GM18868 (cell line): ENCODE measurements around the gene MOG.
"Not testable (repeated sequence)": the region's sequence is repeated elsewhere in the genome, so short reads cannot be mapped to it uniquely, and the experiment has no call there.

Source experiments
- ATAC-seq: cut with Tn5 transposase; IDR thresholded peaks from one replicate; pipeline ENCODE4 v1.9.1; 2021; ENCODE audit warnings: mild to moderate bottlenecking, moderate library complexity; ENCODE audit not compliant: unreplicated experiment

Gene MOG

DNA sequence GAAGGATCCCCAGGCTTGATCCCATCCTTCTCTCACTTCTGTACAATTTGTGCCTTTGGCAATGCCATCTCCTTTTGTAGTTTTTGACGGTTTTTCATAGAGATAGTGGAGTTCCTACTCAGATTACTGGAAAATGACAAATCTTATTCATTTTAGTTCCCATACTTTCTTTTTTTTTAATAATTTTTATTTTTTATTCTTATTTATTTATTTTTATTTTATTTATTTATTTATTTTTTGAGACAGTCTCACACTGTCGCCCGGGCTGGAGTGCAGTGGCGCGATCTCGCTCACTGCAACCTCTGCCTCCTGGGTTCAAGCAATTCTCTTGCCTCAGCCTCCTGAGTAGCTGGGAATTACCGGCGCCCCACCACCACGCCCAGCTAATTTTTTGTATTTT is 19.6 kb upstream of the MOG start:
- ATAC-seq: no peak

DNA sequence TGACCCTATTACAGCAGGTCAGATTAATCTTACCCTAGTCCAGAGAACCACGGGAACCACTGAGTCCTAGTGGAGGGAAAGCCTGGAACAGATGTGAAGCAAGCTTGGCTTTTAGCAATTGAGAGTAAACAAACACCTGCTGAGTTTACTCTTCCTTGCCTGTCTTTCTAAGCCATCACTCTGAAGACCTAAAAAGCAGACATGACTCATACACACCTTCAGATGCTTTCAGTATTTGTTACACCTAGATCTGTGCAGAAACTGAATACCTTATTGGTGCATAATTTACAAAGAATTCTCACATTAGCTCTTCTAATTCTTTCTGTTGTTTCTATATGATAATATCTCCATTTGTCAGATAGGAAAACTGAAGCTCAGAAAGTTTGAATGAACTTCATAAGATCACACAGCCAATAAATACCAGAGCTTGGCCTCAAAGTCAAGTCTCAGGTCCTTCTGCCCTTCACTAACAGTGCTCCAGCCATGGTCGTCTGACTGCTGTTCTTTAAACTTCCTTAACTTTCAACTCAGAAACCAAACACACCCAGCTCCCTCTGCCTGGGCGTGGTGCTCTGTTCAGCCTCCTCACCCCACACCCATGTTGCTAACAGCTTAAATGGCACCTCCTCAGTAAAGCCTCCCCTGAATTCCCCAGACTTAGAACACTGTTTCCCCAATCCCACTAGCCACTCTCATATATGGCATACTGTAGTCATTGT is 15.3 kb upstream of the MOG start:
- ATAC-seq: no peak

DNA sequence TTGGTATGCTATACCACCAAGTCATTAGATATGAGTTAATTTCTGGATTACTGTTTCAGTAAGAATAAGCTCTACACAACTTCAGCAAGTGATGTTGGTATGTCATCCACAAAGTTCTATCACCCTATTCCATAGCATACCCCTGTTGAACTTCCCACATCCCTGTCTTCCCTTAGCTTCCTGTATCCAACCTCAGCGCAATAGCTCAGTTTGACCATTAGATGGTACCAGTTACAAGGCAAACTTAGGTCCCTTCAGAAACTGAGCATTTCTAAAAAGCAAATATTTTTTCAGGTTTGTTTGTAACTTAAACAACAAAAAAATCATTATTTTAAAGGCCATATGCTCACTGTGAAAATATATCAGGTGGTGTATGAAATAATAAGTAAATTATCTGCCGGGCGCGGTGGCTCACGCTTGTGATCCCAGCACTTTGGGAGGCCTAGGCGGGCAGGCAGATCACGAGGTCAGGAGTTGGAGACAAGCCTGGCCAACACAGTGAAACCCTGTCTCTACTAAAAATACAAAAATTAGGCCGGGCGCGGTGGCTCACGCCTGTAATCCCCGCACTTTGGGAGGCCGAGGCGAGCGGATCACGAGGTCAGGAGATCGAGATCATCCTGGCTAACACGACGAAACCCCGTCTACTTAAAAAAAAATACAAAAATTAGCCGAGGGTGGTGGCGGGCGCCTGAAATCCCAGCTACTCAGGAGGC is 8.8 kb upstream of the MOG start:
- no peak for ATAC-seq

DNA sequence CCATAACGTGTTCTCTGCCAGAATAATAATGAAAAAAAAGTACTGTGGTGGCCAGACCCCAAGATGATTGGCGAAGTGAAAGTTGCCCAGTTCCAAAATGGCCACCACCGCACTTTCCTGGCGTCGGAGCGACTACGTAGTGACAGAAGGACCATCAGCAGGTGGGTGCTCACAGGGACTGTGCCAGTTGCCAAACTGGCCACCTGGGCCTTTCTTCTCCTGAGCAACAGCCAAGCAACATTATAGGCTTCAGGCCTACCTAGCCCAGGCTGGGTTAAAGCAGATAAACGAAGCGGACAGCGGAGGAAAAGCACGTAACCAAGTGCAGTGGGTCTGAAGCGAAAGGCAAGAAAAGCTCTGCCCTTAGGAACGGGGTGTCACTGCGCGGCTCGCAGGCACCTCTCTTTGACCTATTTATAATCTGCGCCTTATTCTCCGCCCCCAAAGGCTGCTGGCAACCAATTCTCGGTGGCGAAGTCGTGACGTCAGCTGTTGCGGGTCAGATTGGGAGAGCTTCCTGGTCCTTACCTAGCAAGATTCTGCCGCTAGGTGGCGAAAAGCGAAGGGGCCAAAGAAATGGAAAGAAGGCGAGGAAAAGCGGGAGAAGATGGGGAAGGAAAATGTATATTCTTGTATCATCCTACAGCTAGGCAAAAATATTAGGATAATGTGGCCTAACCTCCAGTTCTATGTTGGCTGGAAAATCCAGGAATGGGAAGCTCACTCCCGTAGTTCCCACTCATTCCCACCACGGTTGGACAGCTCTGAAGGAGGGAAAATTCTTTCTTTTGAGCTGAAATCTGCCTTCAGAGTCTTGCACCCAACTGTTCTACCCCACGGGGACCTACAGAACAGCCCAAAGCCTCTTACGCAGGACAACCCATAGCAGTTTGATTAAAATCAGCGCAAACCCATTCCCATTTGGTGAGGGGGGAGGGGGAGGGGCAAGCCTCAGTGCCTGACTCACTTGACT is 6.9 kb upstream of the MOG start:
- ATAC-seq: peak; percentile 96

DNA sequence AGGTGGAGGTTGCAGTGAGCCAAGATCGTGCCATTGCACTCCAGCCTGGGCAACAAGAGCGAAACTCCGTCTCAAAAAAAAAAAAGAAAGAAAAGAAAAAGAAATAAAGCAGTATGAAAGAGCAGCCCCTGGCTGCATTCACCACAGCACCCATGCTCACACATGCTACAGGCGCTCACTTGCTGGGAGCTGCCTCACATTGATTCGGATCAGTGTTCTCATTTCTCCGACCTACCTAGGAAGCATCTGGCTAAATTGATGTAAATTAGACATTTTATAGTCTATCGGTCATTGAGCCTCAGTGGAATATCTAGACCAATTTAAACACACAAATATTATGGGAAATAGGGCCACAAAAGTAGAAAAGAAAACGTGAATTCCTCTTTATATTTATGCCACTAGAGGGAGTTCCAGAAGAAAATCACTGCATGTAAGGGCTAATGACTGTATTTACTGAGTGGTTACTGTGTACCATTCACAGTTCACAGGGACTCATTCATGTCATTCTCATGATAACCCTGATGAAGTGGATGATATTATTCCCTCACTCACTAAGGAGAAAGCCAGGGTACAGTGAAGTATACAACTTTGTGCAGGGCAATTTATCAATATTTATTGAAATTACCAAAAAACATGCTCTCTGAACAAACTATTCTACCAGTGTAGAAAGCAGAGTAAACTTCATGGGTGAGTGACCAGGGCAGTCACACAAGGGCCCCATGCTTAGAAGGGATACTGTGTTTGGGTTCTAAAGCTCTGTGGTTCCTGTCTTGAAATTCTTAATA is 5.3 kb upstream of the MOG start:
- ATAC-seq: no peak

DNA sequence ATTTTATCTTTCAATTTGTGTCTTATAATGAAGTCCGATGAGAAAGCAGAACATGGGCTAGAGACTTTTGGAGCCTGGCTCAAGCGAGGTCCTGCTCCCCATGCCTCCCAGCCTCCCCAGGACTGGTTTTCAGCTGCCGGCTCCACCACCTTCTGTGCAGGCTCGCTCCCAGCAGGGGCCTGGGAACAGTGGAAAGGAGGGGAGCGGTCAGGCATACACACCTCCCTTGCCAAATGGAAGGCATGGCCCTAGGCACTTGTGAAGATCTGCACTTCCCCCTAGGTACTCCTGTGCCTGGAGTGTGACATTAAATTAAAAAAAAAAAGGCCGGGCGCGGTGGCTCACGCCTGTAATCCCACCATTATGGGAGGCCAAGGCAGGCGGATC is 4.7 kb upstream of the MOG start:
- ATAC-seq: no peak

DNA sequence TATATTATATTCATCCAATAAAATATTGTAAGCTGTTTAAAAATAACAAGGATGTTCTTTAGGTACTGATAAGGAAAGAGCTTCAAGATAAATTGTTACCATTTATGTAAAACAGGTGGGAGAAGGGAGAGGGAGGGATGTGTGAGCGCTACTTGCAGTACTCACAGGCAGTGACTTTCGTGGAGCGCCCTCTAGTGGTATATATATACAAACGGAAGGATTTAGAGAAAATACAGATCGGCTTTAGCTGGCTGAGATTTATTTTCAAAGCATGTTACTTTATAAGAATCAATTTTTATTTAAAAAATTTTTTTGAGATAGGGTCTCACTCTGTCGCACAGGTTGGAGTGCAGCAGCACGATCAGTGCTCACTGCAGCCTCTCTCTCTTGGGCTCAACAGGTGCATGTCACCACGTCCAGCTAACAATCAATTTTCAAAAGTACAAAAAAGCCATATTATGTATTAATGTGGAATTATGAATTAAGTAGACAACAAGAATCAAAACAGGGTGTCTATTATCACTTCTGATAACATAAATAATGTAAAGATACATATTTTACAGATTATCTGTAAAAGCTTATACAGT is 3.3 kb upstream of the MOG start:
- ATAC-seq: no peak

DNA sequence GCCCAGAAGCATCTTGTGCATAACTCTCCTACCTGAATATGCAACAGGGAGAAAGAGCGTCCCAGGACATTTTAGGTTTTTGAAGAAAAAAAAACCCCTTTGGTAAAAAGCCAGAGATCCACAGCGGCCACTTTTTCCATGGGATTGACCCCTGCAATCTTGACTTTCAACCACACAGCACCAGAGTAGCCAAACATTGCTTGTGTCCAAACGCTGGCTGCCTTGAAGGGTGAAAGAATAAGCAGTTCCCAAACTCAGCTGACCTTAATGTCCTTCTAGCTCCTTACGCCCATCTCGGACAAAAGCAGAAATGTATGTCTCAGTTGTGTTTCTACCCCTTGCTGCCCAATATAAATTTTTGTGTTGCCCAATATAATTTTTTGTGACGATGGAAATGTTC is 1.2 kb upstream of the MOG start:
- ATAC-seq: no peak

DNA sequence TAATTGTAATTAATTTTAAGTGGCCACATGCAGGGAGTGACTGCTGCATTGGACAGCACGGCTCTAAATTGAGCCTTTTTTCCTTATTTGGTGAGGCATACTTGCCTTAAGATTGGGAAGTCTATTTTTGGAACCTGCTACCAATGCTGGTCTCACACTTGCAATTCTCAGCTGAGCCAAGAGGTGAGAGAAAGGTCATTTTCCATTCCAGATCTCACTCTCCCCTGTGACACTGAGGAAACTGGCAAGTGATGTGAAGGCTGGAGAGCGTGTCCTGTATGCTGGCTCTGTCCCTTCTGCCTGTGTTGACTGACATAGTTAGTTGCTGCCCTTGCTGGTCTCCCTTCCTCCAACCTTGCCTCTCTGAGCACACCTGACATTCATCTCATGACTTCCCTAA is 735 bp upstream of the MOG start:
- no peak for ATAC-seq

DNA sequence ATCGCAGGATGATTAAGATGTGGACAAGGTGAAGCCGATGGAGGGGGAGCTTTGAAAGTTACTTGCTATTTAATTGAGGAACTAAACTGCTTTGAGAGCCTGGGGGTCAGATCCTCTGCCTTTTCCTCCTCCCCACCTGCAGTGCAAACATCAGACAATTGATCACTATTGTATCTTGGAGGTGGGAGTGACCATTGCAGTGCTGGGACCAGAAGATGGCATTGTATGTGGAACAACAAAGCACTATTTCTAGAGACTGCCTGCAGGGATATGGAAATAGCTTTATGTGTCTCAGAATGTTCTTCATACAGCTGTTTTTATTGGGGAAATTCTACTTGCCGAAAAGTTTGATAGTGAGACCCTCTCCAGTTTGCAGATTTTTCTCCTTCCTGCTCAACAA is 4.2 kb downstream of the MOG start:
- ATAC-seq: no peak

DNA sequence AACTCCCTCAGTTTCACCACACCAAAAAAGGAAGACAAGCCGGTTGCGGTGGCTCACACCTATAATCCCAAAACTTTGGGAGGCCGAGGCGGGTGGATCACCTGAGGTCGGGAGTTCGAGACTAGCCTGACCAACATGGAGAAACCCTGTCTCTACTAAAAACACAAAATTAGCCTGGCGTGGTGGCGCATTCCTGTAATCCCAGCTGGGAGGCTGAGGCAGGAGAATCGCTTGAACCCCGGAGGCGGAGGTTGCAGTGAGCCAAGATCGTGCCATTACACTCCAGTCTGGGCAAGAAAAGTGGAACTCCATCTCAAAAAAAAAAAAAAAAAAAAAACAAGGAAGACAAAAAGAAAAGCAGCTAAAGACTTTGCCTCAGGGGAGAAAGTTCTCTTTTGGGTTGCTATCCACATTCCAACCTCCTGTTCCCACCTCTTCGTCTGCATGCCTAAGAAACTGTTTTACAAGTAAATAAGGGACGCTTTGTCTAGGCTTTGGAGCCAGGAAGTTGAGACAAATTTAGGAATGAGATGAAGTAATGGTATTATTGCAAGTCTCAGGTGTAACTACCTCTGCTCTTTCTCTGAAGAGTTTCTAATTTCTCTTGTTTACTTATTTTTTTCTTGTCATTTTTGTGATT is 4.7 kb downstream of the MOG start:
- not testable (repeated sequence) for ATAC-seq

DNA sequence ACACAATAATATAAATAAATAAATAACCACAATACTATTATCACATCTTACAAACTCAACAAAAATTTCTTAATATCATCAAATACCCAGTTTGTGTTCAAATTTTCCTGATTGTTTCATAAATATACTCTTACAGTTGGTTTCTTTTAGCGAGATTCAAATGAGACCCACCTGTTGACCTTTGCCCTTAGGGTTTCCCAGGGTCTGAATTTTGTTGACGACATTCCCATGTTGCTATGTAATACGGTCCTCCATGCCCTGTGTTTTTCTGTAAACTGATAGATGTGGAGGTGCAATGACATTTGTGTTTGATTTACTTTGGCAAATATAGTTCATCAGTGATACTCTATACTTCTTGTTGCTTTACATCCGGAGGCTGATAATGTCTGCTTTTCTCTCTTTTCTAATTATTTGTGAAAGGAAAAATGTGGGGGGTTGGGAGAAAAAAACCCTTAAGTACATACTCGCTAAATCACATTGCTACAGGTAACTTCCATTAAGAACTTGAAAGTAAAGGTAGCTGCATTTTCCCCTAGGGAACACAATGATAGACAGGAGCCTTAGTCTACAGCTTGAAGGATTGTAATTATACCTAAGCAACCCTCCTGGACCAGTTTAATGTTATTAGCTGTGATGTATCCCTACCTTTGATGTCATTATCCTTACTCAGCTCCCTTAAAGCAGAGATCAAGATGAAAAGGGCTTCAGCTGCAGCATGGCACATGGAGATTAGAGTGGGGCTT is 6.6 kb downstream of the MOG start:
- no peak for ATAC-seq

DNA sequence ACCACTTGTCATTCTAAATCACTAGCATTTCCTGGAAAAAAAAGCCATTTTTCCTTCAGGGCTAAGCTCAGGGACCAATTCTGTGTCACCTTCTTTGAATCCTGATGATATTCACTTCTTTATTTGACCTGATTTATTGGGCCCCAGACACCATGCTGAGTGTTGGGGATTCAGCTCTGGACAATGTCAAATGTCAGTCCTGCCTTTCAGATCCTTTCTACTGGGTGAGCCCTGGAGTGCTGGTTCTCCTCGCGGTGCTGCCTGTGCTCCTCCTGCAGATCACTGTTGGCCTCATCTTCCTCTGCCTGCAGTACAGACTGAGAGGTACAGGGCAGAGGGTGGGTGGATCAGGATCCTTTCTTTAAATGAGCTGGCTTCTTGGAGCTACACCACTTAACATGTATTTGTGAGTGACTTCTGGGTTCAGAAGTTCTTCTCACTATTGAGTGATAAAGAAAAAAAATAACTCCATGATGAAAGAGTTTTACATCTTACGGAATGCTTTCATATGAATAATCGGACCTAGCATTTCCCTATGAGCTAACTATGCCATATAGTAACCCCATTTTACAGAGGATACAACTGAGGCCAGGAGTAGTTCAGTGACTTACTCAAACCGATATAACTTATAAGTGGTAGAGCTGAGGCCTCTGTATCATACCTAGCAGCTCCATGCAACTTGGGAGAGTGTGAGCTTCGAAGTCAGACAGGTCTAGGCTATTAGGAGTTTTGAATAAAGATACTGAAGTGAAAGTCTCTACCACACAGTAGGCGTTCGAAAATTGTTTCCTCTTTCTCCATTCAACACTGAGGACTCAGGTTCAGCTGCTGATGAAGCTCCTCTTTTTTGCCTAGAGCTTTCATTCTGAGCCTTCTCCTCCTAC is 9.3 kb downstream of the MOG start:
- no peak for ATAC-seq

DNA sequence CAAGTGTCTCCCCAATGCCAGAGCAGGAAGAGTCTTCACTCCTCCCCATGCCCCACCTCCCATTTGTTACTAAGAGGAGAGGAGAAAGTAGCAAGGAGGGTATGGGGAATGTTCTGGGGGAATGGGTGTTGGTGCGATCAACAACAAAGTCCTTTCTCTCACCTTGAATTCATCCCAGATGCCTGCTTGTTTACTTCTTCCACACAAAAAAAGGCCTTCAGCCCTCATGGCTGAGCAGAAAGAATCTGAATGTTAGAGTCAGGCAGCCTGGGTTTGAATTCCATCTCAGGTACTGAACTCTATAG is 9.9 kb downstream of the MOG start:
- no peak for ATAC-seq

DNA sequence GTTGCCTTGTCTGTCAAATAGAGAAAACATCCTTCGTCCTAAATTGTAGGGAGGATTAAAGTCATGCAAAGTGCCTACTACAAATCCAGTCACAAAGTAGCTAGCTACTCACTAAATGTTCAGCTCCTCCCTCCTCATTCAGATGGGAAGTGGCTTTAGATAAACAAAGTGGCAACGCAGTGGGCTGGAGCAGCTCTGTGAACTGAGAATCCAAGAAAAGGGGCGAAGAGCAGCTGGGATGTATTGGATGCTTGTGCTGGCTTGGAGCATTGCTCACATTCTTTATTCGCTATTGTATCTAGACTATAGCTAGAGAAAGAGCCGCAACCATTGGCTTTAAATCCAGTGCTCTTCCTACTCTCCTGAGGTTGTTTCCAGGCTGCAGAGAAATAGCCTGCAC is 10.3 kb downstream of the MOG start:
- no peak for ATAC-seq

DNA sequence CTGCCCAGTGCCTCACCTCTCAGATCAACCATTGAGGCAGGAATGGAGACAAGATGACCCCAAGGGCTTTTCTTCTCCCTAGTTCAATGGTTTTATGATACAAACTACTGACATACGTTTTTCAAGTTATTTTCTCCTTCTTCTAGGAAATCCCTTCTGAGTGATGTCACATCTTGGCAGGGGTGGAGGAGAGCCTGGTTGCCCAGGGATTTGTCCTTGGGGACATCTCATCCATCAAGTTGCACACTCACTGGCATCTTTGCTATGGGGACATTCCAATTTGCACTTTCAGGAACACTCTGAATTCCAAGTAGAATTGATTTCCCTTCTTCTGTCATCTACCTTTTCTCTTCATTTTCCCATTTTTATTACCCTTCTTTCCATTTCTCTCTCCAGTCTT is 14.1 kb downstream of the MOG start:
- ATAC-seq: no peak

DNA sequence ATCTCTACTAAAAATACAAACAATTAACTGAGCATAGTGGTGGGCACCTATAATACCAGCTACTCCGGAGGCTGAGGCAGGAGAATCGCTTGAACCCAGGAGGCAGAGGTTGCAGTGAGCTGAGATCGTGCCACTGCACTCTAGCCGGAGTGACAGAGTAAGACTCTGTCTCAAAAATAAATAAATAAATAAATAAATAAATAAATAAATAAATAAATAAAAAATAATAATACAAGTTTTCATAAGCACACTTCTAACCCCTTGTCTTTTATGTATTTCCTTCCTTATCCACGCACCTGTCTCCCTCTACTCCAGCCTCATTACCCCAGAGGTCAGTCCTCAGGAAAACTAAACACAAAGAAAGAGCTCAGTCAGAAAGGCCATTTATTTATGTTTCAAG is 15.2 kb downstream of the MOG start:
- ATAC-seq: not testable (repeated sequence)

DNA sequence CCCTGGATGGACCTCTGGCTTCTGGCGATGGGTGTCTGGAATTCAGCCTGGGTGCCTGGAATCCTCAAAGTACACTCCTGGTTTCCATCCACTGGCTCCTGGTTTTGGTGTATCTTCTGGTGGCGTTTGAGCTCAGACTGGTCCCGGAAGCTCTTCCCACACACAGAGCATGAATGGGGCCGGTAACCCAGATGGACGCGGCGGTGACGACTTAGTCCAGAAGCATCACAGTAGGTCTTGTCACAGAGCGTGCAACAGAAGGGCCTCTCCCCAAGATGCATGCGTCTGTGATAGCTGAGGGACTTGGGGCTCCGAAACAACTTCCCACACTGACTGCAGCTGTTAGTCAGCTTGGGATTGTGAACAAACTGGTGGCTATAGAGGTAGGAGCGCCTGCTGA is 16.3 kb downstream of the MOG start:
- no peak for ATAC-seq

DNA sequence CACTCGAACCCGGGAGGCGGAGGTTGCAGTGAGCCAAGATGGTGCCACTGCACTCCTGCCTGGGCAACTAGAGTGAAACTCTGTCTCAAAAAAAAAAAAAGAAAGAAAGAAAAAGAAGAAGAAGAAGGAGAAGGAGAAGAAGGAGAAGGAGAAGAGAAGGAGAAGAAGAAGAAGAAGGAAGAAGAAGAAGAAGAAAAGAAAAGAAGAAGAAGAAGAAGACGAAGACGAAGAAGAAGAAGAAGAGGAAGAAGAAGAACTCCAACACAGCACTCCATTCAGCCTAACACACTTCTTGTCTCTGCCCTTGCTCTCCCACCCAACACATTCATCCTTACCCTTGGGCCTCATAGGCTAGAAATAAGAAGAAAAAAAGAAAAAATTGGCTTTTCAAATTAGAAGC is 17.1 kb downstream of the MOG start:
- no peak for ATAC-seq
